SK-N-SH (cell line): ENCODE data around the gene SKI. TPM values are rescaled to one million over a fixed set of nuclear protein-coding genes. Genes with fewer than 3 reads are reported as not detected.

Source experiments
- CTCF ChIA-PET: fragments of 300-600, 350-600 bp; formaldehyde crosslinking; extraction: SDS; loops from one replicate; lab custom pipeline; 2021; lab: Yijun Ruan, JAX
- POLR2A ChIA-PET: fragments of 350-600 bp; sonication (Branson Sonifier 250); formaldehyde crosslinking; extraction: SDS; loops from one replicate; lab custom pipeline; 2020; ENCODE audit warnings: antibody characterized with exemption, inconsistent platforms; lab: Yijun Ruan, JAX
- DNase-seq: peaks from one replicate; pipeline ENCODE4 v3.0.0; 2012
- H2AFZ ChIP-seq: fragments of 200-600 bp; sonication (generic); 2 replicates; pipeline ENCODE4 v1.8.1; 2016; ENCODE audit warnings: antibody characterized with exemption, mild to moderate bottlenecking, low read depth
- H3F3A ChIP-seq: fragments of 200-600 bp; sonication (generic); replicated peaks from 2 replicates; pipeline ENCODE3; 2016; ENCODE audit warnings: antibody characterized with exemption, mild to moderate bottlenecking; ENCODE audit not compliant: insufficient read depth
- H3K27ac ChIP-seq, 2 experiments: fragments of 200-500 bp in 1 of 2; fragments of 200-600 bp in 1 of 2; sonication (Bioruptor generic) in 1 of 2; sonication (generic), shearing (Covaris generic) in 1 of 2; 2 replicates each; pipeline versions ENCODE4 v1.5.1 to v1.6.1; 2014 to 2016; ENCODE audit warnings: low read depth in 2 of 2, inconsistent platforms in 1 of 2, low read length in 1 of 2, mild to moderate bottlenecking in 1 of 2, mixed read lengths in 1 of 2
- H3K27me3 ChIP-seq: fragments of 200-600 bp; sonication (generic), shearing (Covaris generic); 2 replicates; pipeline ENCODE4 v1.6.1; 2016; ENCODE audit warnings: mixed run types; ENCODE audit not compliant: insufficient read depth
- H3K36me3 ChIP-seq, 2 experiments: fragments of 200-500 bp in 1 of 2; fragments of 200-600 bp in 1 of 2; sonication (Bioruptor generic) in 1 of 2; sonication (generic) in 1 of 2; replicated peaks in 1 of 2; 2 replicates each; pipeline versions ENCODE3 to v1.5.1; 2014 to 2016; ENCODE audit warnings: low read length in 1 of 2, mild to moderate bottlenecking in 1 of 2; ENCODE audit not compliant: insufficient read depth in 2 of 2, control insufficient read depth in 1 of 2
- H3K4me1 ChIP-seq, 2 experiments: fragments of 200-500 bp in 1 of 2; fragments of 200-600 bp in 1 of 2; sonication (Bioruptor generic) in 1 of 2; sonication (generic), shearing (Covaris generic) in 1 of 2; 2 replicates each; pipeline versions ENCODE4 v1.5.1 to v1.6.1; 2014 to 2016; ENCODE audit warnings: low read depth in 1 of 2, low read length in 1 of 2, mixed run types in 1 of 2; ENCODE audit not compliant: insufficient read depth in 2 of 2, control insufficient read depth in 1 of 2
- H3K4me2 ChIP-seq: fragments of 200-600 bp; sonication (generic), shearing (Covaris generic); 2 replicates; pipeline ENCODE4 v1.6.1; 2017; ENCODE audit warnings: mixed run types
- H3K4me3 ChIP-seq, 2 experiments: fragments of 200-500 bp in 1 of 2; fragments of 200-600 bp in 1 of 2; sonication (Bioruptor generic) in 1 of 2; sonication (generic), shearing (Covaris generic) in 1 of 2; 2 replicates each; pipeline versions ENCODE4 v1.5.1 to v1.8.1; 2014 to 2016; ENCODE audit warnings: low read depth in 2 of 2, inconsistent platforms in 1 of 2, low read length in 1 of 2, mild to moderate bottlenecking in 1 of 2, mixed read lengths in 1 of 2, moderate library complexity in 1 of 2
- H3K79me2 ChIP-seq: fragments of 200-600 bp; sonication (generic); 2 replicates; pipeline ENCODE4 v1.8.1; 2017; ENCODE audit warnings: mild to moderate bottlenecking; ENCODE audit not compliant: insufficient read depth
- H3K9ac ChIP-seq: fragments of 200-600 bp; sonication (generic); 2 replicates; pipeline ENCODE4 v1.6.1; 2017; ENCODE audit warnings: mixed run types
- H3K9me2 ChIP-seq: fragments of 200-600 bp; sonication (generic); 2 replicates; pipeline ENCODE4 v1.6.1; 2017; ENCODE audit warnings: mixed run types
- H3K9me3 ChIP-seq: fragments of 200-600 bp; sonication (generic); 2 replicates; pipeline ENCODE4 v1.6.1; 2017; ENCODE audit warnings: mixed run types, mild to moderate bottlenecking, moderate library complexity
- H4K20me1 ChIP-seq: fragments of 200-600 bp; sonication (generic); 2 replicates; pipeline ENCODE4 v1.6.1; 2017; ENCODE audit warnings: mild to moderate bottlenecking, mixed run types; ENCODE audit not compliant: insufficient read depth
- CTCF ChIP-seq: fragments of 200-600 bp; sonication (generic); IDR thresholded peaks from 2 replicates; pipeline ENCODE4 v1.6.1; 2017; ENCODE audit warnings: antibody characterized with exemption, mild to moderate bottlenecking, moderate library complexity
- EP300 ChIP-seq, 2 experiments: IDR thresholded peaks; 2 replicates each; pipeline versions ENCODE4 v1.4.0 to v1.6.1; 2012; ENCODE audit warnings: borderline replicate concordance in 1 of 2, low read depth in 1 of 2, low read length in 1 of 2
- FOSL2 ChIP-seq: IDR thresholded peaks from 2 replicates; pipeline ENCODE4 v1.4.0; 2012; ENCODE audit warnings: low read depth, mild to moderate bottlenecking, moderate library complexity, borderline replicate concordance
- FOXM1 ChIP-seq: IDR thresholded peaks from 2 replicates; pipeline ENCODE4 v1.4.0; 2012; ENCODE audit warnings: low read depth, mild to moderate bottlenecking
- GATA2 ChIP-seq: sonication (generic); formaldehyde crosslinking; IDR thresholded peaks from 2 replicates; pipeline ENCODE4 v1.5.0; 2020; ENCODE audit warnings: mild to moderate bottlenecking, missing genetic modification reagents
- IRF3 ChIP-seq: fragments of 150-350 bp; IDR thresholded peaks from 2 replicates; pipeline ENCODE4 v1.6.1; 2016; ENCODE audit warnings: mild to moderate bottlenecking, low read depth, low read length
- JUND ChIP-seq: IDR thresholded peaks from 2 replicates; pipeline ENCODE4 v1.4.0; 2012
- MEF2A ChIP-seq: IDR thresholded peaks from 2 replicates; pipeline ENCODE4 v1.4.0; 2012; ENCODE audit warnings: low read depth, borderline replicate concordance
- MXI1 ChIP-seq: IDR thresholded peaks from 2 replicates; pipeline ENCODE4 v1.6.1; 2012; ENCODE audit warnings: mild to moderate bottlenecking, low read depth, low read length, improper control_type of control experiment
- POLR2AphosphoS5 ChIP-seq: IDR thresholded peaks from 2 replicates; pipeline ENCODE4 v1.6.1; 2012; ENCODE audit warnings: low read depth, low read length
- RAD21 ChIP-seq: IDR thresholded peaks from 2 replicates; pipeline ENCODE4 v1.6.1; 2012; ENCODE audit warnings: mild to moderate bottlenecking, low read length
- REST ChIP-seq: IDR thresholded peaks from 2 replicates; pipeline ENCODE4 v1.6.1; 2012; ENCODE audit warnings: mild to moderate bottlenecking, low read depth, low read length, moderate library complexity
- RXRA ChIP-seq: IDR thresholded peaks from 2 replicates; pipeline ENCODE4 v1.4.0; 2012; ENCODE audit warnings: low read depth, mild to moderate bottlenecking, borderline replicate concordance
- SIN3A ChIP-seq: IDR thresholded peaks from 2 replicates; pipeline ENCODE4 v1.6.1; 2012; ENCODE audit warnings: low read depth, mild to moderate bottlenecking, low read length, moderate library complexity, borderline replicate concordance
- USF1 ChIP-seq: IDR thresholded peaks from 2 replicates; pipeline ENCODE4 v1.4.0; 2012; ENCODE audit warnings: low read depth, borderline replicate concordance
- WGBS: methylation state at CpG from one replicate; pipeline ENCODE4 v1.1.6; 2017; ENCODE audit warnings: low lambda C conversion rate; 5-methylcytosine and 5-hydroxymethylcytosine counted together
- polyA plus RNA-seq, 3 experiments: library from polyadenylated mRNA; depleted of rRNA; stranded (reverse); fragments of >200 nt; gene quantifications; 2 replicates each; pipeline ENCODE4 v1.2.3, GENCODE V29; 2012
- TF ChIP-seq, protein P1 (sequence below): IDR thresholded peaks from 2 replicates; pipeline ENCODE4 v1.4.0; 2012; ENCODE audit warnings: low read depth
- TF ChIP-seq, protein P2 (sequence below): IDR thresholded peaks from 2 replicates; pipeline ENCODE4; 2012

Gene SKI
- polyA plus RNA-seq, 1 of the 3 experiments (the other 2 are of a cell fraction), result 7.2 TPM

DNA sequence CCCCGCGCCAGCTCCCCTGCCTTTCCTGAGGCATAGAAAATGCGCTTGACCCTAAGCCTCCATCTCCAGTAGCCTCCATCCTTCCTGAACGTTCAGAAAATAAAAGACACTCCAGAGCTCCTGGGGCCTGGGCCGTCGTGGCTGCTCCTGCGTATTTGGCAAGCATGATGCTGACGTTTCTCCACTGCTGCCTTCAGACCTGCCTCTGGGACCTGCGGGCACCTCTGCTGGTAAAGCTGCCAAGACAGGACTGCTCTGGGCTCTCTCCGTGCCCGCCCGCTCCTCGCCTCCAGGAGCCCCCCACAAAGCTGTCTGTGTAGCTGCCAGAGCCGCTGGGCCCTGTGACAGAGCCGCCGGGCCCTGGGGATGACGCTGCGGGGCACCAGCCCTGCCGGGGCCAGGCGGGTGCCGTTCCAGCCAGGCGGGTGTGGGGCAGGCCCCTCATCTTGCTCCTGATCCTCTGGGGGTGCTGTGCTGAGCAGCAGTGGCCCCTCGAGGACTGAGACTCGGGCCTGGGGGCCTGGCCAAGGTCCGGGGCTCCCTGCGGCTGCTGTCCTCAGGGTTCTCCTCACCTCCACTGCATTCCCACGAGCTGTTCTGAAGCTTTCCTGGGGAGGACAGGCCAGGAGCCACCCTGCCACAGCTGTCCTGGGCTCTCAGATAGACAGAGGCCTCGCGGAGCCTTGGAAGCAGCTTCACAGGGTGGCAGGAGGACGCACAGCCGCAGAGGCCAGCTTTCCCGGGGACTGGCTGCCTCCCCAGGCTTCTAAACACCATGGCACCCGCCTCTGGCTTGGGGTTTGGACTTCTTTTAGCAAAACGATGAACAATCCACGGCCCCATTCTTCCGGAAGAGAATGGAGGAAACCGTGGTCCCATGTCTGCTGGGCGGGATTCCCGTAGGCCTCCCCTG lies 115.2 kb downstream of the SKI start:
- peaks cover 0 to 20% of the 10 kb centered on the region in 2 experiments; a peak in 1 of 4 replicates for H3K4me1 ChIP-seq
- H3K4me3 ChIP-seq, result no peak overlapping the region
- TF ChIP-seq SIN3A (no peak), GATA2 (no peak), RXRA (no peak), FOSL2 (no peak), USF1 (no peak), REST (no peak), EP300 (IDR thresholded peaks at IDR 0.05; ENCODE audit: borderline replicate concordance in 1 of 2, low read depth in 1 of 2, low read length in 1 of 2) (no peak), CTCF (no peak), POLR2AphosphoS5 (no peak), FOXM1 (no peak), RAD21 (no peak), IRF3 (no peak), JUND (no peak), MEF2A (no peak), MXI1 (no peak)
- TF ChIP-seq, protein P1, sequence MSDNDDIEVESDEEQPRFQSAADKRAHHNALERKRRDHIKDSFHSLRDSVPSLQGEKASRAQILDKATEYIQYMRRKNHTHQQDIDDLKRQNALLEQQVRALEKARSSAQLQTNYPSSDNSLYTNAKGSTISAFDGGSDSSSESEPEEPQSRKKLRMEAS, result no peak
- TF ChIP-seq, protein P2, sequence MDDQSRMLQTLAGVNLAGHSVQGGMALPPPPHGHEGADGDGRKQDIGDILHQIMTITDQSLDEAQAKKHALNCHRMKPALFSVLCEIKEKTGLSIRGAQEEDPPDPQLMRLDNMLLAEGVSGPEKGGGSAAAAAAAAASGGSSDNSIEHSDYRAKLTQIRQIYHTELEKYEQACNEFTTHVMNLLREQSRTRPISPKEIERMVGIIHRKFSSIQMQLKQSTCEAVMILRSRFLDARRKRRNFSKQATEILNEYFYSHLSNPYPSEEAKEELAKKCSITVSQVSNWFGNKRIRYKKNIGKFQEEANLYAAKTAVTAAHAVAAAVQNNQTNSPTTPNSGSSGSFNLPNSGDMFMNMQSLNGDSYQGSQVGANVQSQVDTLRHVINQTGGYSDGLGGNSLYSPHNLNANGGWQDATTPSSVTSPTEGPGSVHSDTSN, result no peak
- TF ChIP-seq, all 33 proteins: peak for 0
- Histone ChIP-seq H3K9ac (no peak overlapping the region), H3K9me2 (no peaks in the 10 kb centered on the region), H2AFZ (no peak overlapping the region), H3K27ac (no peak overlapping the region; a peak in 1 of 4 replicates), H3K9me3 (no peaks in the 10 kb centered on the region), H3F3A (no peaks in the 10 kb centered on the region), H3K79me2 (no peaks in the 10 kb centered on the region), H3K36me3 (no peaks in the 10 kb centered on the region), H3K27me3 (no peaks in the 10 kb centered on the region), H3K4me2 (no peak overlapping the region), H4K20me1 (no peaks in the 10 kb centered on the region)
- 79% methylated on average over 15 of the region's 39 CpGs for WGBS
- ChIA-PET POLR2A (no interaction called here), CTCF (interaction anchor here (0.8 to 1.8 kb wide), 3 partner anchors 28 to 204 kb away, joined by 3 to 9 read pairs (median 3); no protein-coding TSS in a partner anchor)
- no peak for DNase-seq
